Embryonic facial prominence (tissue), 1 donor: Measurements from ENCODE around the gene TMSB15A.
"Not testable (repeated sequence)": the region's sequence is repeated elsewhere in the genome, so short reads cannot be mapped to it uniquely, and the experiment has no call there.

Source experiments
- DNase-seq: peaks from one replicate; pipeline ENCODE4 v3.0.0-alpha.2; 2016; ENCODE audit errors: extremely low spot score

TMSB15A gene

GRCh38 chrX:102515975-102516941, at the start of gene TMSB15A:
TSS of gene TMSB15A (minus strand) at chrX:102516739.
- peak; percentile 25 for DNase-seq

GRCh38 chrX:102560423-102561068, 44.0 kb upstream of the TMSB15A start:
- no peak for DNase-seq

GRCh38 chrX:102558607-102559006, 42.1 kb upstream of the TMSB15A start:
- DNase-seq = no peak

GRCh38 chrX:102548231-102548630, 31.7 kb upstream of the TMSB15A start:
- no peak for DNase-seq

- DNase-seq = no peak
These were observed 30.4 kb upstream of the TMSB15A start for GRCh38 chrX:102546828-102547493.

GRCh38 chrX:102546175-102546574, 29.6 kb upstream of the TMSB15A start:
- DNase-seq = not testable (repeated sequence)

GRCh38 chrX:102535958-102536357, 19.4 kb upstream of the TMSB15A start:
- DNase-seq = no peak

- no peak for DNase-seq
These were observed 787 bp upstream of the TMSB15A start for GRCh38 chrX:102517326-102517725.

GRCh38 chrX:102514536-102514935, 2.0 kb downstream of the TMSB15A start:
- no peak for DNase-seq

- DNase-seq = no peak
These were observed 17.8 kb downstream of the TMSB15A start for GRCh38 chrX:102498732-102499131.

GRCh38 chrX:102491766-102492165, 24.8 kb downstream of the TMSB15A start:
- DNase-seq = no peak

- DNase-seq = not testable (repeated sequence)
These were observed 37.8 kb downstream of the TMSB15A start for GRCh38 chrX:102478765-102479164.

- not testable (repeated sequence) for DNase-seq
These were observed 44.7 kb downstream of the TMSB15A start, which contains the start of gene TCP11X2 for GRCh38 chrX:102471762-102472220. TSS of gene TCP11X2 (minus strand) at chrX:102471812.

GRCh38 chrX:102470215-102470614, 46.3 kb downstream of the TMSB15A start:
- DNase-seq = not testable (repeated sequence)
